Measurements from ENCODE around the gene BSG. TPM values are rescaled to one million over a fixed set of nuclear protein-coding genes. Genes with fewer than 3 reads are reported as not detected.

Gene BSG
- total RNA-seq, 1 donor from 2014 or later, result 816 TPM

GRCh38 chr19:547836-548720 is 24.3 kb upstream of the BSG start:
- H3K9me3 Mint-ChIP-seq (ENCODE audit: unreplicated experiment), result no peaks in the 10 kb centered on the region
- peaks cover 3% of the 10 kb centered on the region for H3K36me3 Mint-ChIP-seq (ENCODE audit: unreplicated experiment)
- TF ChIP-seq CTCF (IDR thresholded peaks at IDR 0.05), result no peak
- no peak overlapping the region for H3K4me3 Mint-ChIP-seq (ENCODE audit: unreplicated experiment)
- H3K27ac Mint-ChIP-seq (ENCODE audit: unreplicated experiment), result no peak overlapping the region
- H3K27me3 Mint-ChIP-seq (ENCODE audit: unreplicated experiment), result no peaks in the 10 kb centered on the region
- H3K4me1 Mint-ChIP-seq (ENCODE audit: unreplicated experiment), result peaks cover 5% of the 10 kb centered on the region
- no peak for DNase-seq (ENCODE audit: extremely low spot score, unreplicated experiment)

DNA sequence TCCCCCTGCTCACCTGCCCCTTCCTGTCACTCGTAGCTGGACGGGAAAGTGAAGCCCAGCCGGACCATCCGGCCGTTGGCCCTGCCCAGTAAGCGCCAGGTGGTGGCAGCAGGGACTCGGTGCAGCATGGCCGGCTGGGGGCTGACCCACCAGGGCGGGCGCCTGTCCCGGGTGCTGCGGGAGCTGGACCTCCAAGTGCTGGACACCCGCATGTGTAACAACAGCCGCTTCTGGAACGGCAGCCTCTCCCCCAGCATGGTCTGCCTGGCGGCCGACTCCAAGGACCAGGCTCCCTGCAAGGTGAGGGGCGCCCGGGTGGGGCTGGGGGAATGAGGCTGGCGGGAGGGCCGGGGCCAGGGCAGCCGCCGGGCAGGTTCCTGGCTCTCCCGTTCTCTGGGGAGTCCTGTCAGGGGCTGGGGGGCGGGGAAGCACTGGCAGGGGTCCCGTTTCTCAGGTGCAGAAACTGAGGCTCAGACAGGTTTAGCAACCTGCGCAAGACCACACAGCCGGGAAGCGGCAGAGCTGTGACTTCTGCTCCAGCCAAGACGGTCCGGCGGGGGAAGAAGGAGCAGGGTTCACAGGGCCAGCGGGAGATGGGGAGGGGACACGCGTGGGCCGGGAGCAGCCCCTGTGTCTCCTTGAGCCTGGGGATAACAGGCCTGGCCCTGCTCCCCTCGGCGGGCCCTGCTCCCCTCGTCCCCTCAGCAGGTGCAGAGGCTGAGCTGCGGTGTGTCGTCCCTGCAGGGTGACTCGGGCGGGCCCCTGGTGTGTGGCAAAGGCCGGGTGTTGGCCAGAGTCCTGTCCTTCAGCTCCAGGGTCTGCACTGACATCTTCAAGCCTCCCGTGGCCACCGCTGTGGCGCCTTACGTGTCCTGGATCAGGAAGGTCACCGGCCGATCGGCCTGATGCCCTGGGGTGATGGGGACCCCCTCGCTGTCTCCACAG is 23.2 kb upstream of the BSG start:
- Mint-ChIP-seq H3K9me3 (ENCODE audit: unreplicated experiment) (no peaks in the 10 kb centered on the region), H3K36me3 (ENCODE audit: unreplicated experiment) (no peaks in the 10 kb centered on the region), H3K27me3 (ENCODE audit: unreplicated experiment) (no peaks in the 10 kb centered on the region), H3K27ac (ENCODE audit: unreplicated experiment) (no peak overlapping the region), H3K4me3 (ENCODE audit: unreplicated experiment) (no peak overlapping the region), H3K4me1 (ENCODE audit: unreplicated experiment) (peaks cover 5% of the 10 kb centered on the region)
- DNase-seq (ENCODE audit: extremely low spot score, unreplicated experiment), result no peak
- no peak for TF ChIP-seq CTCF (IDR thresholded peaks at IDR 0.05)

DNA sequence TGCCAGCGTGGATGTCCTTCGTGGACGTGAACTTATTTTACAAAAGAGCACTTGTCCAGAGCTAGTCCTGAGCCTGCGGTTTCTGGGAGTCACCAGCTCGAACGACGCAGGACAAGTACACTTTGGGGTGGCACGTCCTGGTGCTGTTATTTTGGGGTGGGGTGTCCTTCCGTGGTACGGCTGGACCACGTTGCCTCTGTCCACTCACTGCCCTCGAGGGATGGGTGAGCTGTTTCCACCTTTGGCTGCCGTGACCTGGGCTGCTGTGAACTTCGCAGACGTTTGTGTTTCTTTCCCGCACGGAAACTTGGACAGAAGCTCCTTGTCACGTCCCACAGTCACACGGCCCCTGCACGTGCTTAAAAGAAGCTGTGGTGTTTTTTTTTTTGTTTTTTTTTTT is 17.6 kb upstream of the BSG start:
- H3K9me3 Mint-ChIP-seq (ENCODE audit: unreplicated experiment), result no peaks in the 10 kb centered on the region
- no peaks in the 10 kb centered on the region for H3K27me3 Mint-ChIP-seq (ENCODE audit: unreplicated experiment)
- no peak for DNase-seq (ENCODE audit: extremely low spot score, unreplicated experiment)
- H3K36me3 Mint-ChIP-seq (ENCODE audit: unreplicated experiment), result no peaks in the 10 kb centered on the region
- no peak overlapping the region for H3K27ac Mint-ChIP-seq (ENCODE audit: unreplicated experiment)
- peaks cover 20% of the 10 kb centered on the region for H3K4me1 Mint-ChIP-seq (ENCODE audit: unreplicated experiment)
- no peak for TF ChIP-seq CTCF (IDR thresholded peaks at IDR 0.05)
- no peak overlapping the region for H3K4me3 Mint-ChIP-seq (ENCODE audit: unreplicated experiment)

DNA sequence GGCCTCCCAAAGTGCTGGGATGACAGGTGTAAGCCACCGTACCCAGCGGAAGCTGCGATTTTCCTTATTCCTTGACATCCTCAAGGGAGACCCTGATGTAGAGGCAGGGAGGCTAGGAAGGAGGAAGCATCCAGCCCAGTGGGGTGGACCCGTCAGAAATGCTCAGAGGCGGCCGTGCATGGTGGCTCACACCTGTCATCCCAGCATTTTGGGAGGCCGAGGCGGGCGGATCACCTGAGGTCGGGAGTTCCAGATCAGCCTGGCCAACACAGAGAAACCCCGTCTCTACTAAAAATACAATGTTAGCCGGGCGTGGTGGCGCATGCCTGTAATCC is 17.0 kb upstream of the BSG start:
- DNase-seq (ENCODE audit: extremely low spot score, unreplicated experiment), result no peak
- TF ChIP-seq CTCF (IDR thresholded peaks at IDR 0.05), result no peak
- no peak overlapping the region for H3K4me3 Mint-ChIP-seq (ENCODE audit: unreplicated experiment)
- H3K36me3 Mint-ChIP-seq (ENCODE audit: unreplicated experiment), result no peaks in the 10 kb centered on the region
- peaks cover 20% of the 10 kb centered on the region for H3K4me1 Mint-ChIP-seq (ENCODE audit: unreplicated experiment)
- no peaks in the 10 kb centered on the region for H3K27me3 Mint-ChIP-seq (ENCODE audit: unreplicated experiment)
- no peaks in the 10 kb centered on the region for H3K9me3 Mint-ChIP-seq (ENCODE audit: unreplicated experiment)
- H3K27ac Mint-ChIP-seq (ENCODE audit: unreplicated experiment), result no peak overlapping the region
